HEK293 (cell line): Measurements from ENCODE around the gene ZDHHC17.
A peak's percentile ranks its signal among the peaks of the same experiment; 100 is the strongest.

Experiments
- BCL11B ChIP-seq: fragments of 450-650 bp; formaldehyde crosslinking; IDR thresholded peaks from 2 replicates; pipeline ENCODE4 v1.5.1; 2016; ENCODE audit warnings: low read depth, missing biosample characterization, missing genetic modification characterization
- SCRT1 ChIP-seq: fragments of 450-650 bp; formaldehyde crosslinking; IDR thresholded peaks from 2 replicates; pipeline ENCODE4 v1.5.1; 2016; ENCODE audit warnings: missing biosample characterization, missing genetic modification characterization, borderline replicate concordance
- SP7 ChIP-seq: fragments of 450-650 bp; formaldehyde crosslinking; IDR thresholded peaks from 2 replicates; pipeline ENCODE4 v1.5.1; 2016; ENCODE audit warnings: missing biosample characterization, missing genetic modification characterization
- ZFP69B ChIP-seq: fragments of 450-650 bp; formaldehyde crosslinking; IDR thresholded peaks from 2 replicates; pipeline ENCODE4 v1.5.1; 2016; ENCODE audit warnings: missing biosample characterization, missing genetic modification characterization
- ZIC2 ChIP-seq: fragments of 450-650 bp; formaldehyde crosslinking; IDR thresholded peaks from 2 replicates; pipeline ENCODE4 v1.5.1; 2016; ENCODE audit warnings: missing biosample characterization, missing genetic modification characterization
- ZNF10 ChIP-seq: fragments of 450-650 bp; formaldehyde crosslinking; IDR thresholded peaks from 2 replicates; pipeline ENCODE4 v1.5.1; 2017; ENCODE audit warnings: missing biosample characterization, missing genetic modification characterization
- ZNF114 ChIP-seq: fragments of 450-650 bp; formaldehyde crosslinking; IDR thresholded peaks from 2 replicates; pipeline ENCODE4 v1.5.0; 2017; ENCODE audit warnings: missing biosample characterization, missing genetic modification characterization
- ZNF132 ChIP-seq: fragments of 450-650 bp; formaldehyde crosslinking; IDR thresholded peaks from 2 replicates; pipeline ENCODE4 v1.5.1; 2017; ENCODE audit warnings: missing biosample characterization, missing genetic modification characterization, borderline replicate concordance
- ZNF140 ChIP-seq: fragments of 450-650 bp; formaldehyde crosslinking; IDR thresholded peaks from 2 replicates; pipeline ENCODE4 v1.5.1; 2016; ENCODE audit warnings: missing biosample characterization, missing genetic modification characterization
- ZNF155 ChIP-seq: fragments of 450-650 bp; formaldehyde crosslinking; IDR thresholded peaks from 2 replicates; pipeline ENCODE4 v1.5.1; 2016; ENCODE audit warnings: missing biosample characterization, missing genetic modification characterization
- ZNF202 ChIP-seq: fragments of 450-650 bp; formaldehyde crosslinking; IDR thresholded peaks from 2 replicates; pipeline ENCODE4 v1.5.1; 2016; ENCODE audit warnings: missing biosample characterization, missing genetic modification characterization, borderline replicate concordance
- ZNF501 ChIP-seq: fragments of 450-650 bp; formaldehyde crosslinking; IDR thresholded peaks from 2 replicates; pipeline ENCODE4 v1.5.1; 2016; ENCODE audit warnings: missing biosample characterization, missing genetic modification characterization
- ZNF510 ChIP-seq: fragments of 450-650 bp; formaldehyde crosslinking; IDR thresholded peaks from 2 replicates; pipeline ENCODE4 v1.5.1; 2018; ENCODE audit warnings: mild to moderate bottlenecking, missing genetic modification characterization, missing biosample characterization; ENCODE audit not compliant: insufficient replicate concordance
- ZNF521 ChIP-seq: fragments of 450-650 bp; formaldehyde crosslinking; IDR thresholded peaks from 2 replicates; pipeline ENCODE4 v1.5.1; 2017; ENCODE audit warnings: missing biosample characterization, mild to moderate bottlenecking, missing genetic modification characterization
- ZNF548 ChIP-seq: fragments of 450-650 bp; formaldehyde crosslinking; IDR thresholded peaks from 2 replicates; pipeline ENCODE4 v1.5.1; 2016; ENCODE audit warnings: missing biosample characterization, missing genetic modification characterization
- ZNF623 ChIP-seq: fragments of 450-650 bp; formaldehyde crosslinking; IDR thresholded peaks from 2 replicates; pipeline ENCODE4 v1.5.1; 2016; ENCODE audit warnings: missing biosample characterization, missing genetic modification characterization
- ZNF660 ChIP-seq: fragments of 450-650 bp; IDR thresholded peaks from 2 replicates; pipeline ENCODE4 v1.5.1; 2018; ENCODE audit warnings: missing biosample characterization, mild to moderate bottlenecking, missing genetic modification characterization
- ZNF776 ChIP-seq: fragments of 450-650 bp; formaldehyde crosslinking; IDR thresholded peaks from 2 replicates; pipeline ENCODE4 v1.5.0; 2017; ENCODE audit warnings: missing biosample characterization, missing genetic modification characterization, borderline replicate concordance
- ZSCAN23 ChIP-seq: fragments of 450-650 bp; formaldehyde crosslinking; IDR thresholded peaks from 2 replicates; pipeline ENCODE4 v1.5.1; 2016; ENCODE audit warnings: missing biosample characterization, missing genetic modification characterization
- TF ChIP-seq, protein P1 (sequence below): fragments of 450-650 bp; formaldehyde crosslinking; IDR thresholded peaks from 2 replicates; pipeline ENCODE4 v1.5.1; 2016; ENCODE audit warnings: missing biosample characterization, missing genetic modification characterization
- TF ChIP-seq, protein P2 (sequence below): fragments of 450-650 bp; formaldehyde crosslinking; IDR thresholded peaks from 2 replicates; pipeline ENCODE4 v1.5.1; 2016; ENCODE audit warnings: missing biosample characterization, missing genetic modification characterization, borderline replicate concordance
- TF ChIP-seq, protein P3 (sequence below): fragments of 450-650 bp; formaldehyde crosslinking; IDR thresholded peaks from 2 replicates; pipeline ENCODE4 v1.5.1; 2016; ENCODE audit warnings: missing biosample characterization, missing genetic modification characterization
- TF ChIP-seq, protein P4 (sequence below): fragments of 450-650 bp; formaldehyde crosslinking; IDR thresholded peaks from 2 replicates; pipeline ENCODE4 v1.5.1; 2016; ENCODE audit warnings: missing biosample characterization, missing genetic modification characterization
- TF ChIP-seq, protein P5 (sequence below): fragments of 450-650 bp; formaldehyde crosslinking; optimal IDR thresholded peaks from 2 replicates; pipeline ENCODE3; 2016; ENCODE audit warnings: missing biosample characterization, mild to moderate bottlenecking, missing genetic modification characterization
- TF ChIP-seq, protein P6 (sequence below): fragments of 450-650 bp; formaldehyde crosslinking; IDR thresholded peaks from 2 replicates; pipeline ENCODE4 v1.5.1; 2016; ENCODE audit warnings: missing biosample characterization, missing genetic modification characterization
- TF ChIP-seq, protein P7 (sequence below): fragments of 450-650 bp; formaldehyde crosslinking; IDR thresholded peaks from 2 replicates; pipeline ENCODE4 v1.5.1; 2017; ENCODE audit warnings: missing biosample characterization, mild to moderate bottlenecking, missing genetic modification characterization, moderate library complexity

ZDHHC17 gene

DNA sequence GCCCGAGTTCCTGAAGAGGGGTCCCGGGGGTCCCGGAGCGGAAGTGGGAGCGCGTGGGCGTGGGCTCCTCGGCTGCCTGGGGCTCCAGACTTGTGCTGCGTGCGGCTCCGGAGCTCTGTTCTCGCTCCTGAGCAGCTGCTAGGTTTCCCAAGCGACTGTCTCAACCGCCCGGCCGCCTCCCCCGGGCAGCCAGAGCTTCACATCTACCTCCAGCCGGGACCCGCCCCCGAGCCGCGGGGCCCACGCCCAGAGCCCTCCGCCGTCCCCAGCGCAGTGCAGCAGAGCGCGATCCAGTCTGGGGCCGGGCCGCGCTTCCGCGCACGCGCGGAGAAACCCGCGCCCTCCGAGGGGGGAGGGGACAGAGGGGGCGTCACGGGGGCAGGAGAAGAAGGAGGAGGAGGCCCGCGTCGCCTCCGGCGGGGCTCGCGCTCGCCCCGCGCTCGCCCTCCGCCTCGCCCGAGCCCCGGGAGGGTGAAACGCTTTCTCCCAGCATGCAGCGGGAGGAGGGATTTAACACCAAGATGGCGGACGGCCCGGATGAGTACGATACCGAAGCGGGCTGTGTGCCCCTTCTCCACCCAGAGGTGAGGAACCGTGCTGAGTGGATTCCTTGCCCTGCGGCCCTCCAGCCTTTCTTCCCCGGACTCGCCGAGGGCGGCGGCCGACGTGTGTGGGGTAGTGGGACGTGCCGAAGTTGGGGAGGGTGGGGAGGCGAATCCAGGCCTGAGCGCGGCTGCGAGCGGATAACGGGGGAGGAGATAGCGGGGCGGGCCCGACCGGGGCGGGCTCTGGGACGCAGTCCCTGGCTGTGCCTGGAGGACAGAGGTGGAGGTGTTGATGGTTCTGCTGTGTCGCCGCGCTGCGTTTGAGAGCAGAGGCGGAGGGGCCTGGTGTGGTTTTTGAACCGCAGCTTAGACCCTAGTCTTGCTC lies at the start of gene ZDHHC17 (continued):
- TF ChIP-seq ZNF140 (tag by site-specific recombination) (no peak), ZFP69B (tag by site-specific recombination) (peak; percentile 89), ZNF114 (tag by site-specific recombination) (no peak), ZSCAN23 (tag by site-specific recombination) (0 out of 2 replicates have a peak, but pooled peaks have one; percentile 60), ZNF776 (tag by site-specific recombination) (no peak), ZIC2 (tag by site-specific recombination) (peak; percentile 43), ZNF623 (no peak), ZNF660 (tag by site-specific recombination) (no peak), ZNF202 (tag by site-specific recombination) (peak; percentile 98), ZNF510 (tag by site-specific recombination) (no peak), ZNF501 (tag by site-specific recombination) (peak; percentile 99), SCRT1 (tag by site-specific recombination) (no peak), ZNF10 (tag by site-specific recombination) (no peak), SP7 (0 out of 2 replicates have a peak, but pooled peaks have one; percentile 68), ZNF548 (tag by site-specific recombination) (no peak), ZNF521 (tag by site-specific recombination) (no peak), ZNF132 (tag by site-specific recombination) (no peak), BCL11B (tag by site-specific recombination) (no peak), ZNF155 (tag by site-specific recombination) (no peak)
- TF ChIP-seq, protein P1, sequence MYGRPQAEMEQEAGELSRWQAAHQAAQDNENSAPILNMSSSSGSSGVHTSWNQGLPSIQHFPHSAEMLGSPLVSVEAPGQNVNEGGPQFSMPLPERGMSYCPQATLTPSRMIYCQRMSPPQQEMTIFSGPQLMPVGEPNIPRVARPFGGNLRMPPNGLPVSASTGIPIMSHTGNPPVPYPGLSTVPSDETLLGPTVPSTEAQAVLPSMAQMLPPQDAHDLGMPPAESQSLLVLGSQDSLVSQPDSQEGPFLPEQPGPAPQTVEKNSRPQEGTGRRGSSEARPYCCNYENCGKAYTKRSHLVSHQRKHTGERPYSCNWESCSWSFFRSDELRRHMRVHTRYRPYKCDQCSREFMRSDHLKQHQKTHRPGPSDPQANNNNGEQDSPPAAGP (tag by site-specific recombination), result peak; percentile 59
- TF ChIP-seq, protein P2, sequence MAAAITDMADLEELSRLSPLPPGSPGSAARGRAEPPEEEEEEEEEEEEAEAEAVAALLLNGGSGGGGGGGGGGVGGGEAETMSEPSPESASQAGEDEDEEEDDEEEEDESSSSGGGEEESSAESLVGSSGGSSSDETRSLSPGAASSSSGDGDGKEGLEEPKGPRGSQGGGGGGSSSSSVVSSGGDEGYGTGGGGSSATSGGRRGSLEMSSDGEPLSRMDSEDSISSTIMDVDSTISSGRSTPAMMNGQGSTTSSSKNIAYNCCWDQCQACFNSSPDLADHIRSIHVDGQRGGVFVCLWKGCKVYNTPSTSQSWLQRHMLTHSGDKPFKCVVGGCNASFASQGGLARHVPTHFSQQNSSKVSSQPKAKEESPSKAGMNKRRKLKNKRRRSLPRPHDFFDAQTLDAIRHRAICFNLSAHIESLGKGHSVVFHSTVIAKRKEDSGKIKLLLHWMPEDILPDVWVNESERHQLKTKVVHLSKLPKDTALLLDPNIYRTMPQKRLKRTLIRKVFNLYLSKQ (tag by site-specific recombination), result no peak
- TF ChIP-seq, protein P3, sequence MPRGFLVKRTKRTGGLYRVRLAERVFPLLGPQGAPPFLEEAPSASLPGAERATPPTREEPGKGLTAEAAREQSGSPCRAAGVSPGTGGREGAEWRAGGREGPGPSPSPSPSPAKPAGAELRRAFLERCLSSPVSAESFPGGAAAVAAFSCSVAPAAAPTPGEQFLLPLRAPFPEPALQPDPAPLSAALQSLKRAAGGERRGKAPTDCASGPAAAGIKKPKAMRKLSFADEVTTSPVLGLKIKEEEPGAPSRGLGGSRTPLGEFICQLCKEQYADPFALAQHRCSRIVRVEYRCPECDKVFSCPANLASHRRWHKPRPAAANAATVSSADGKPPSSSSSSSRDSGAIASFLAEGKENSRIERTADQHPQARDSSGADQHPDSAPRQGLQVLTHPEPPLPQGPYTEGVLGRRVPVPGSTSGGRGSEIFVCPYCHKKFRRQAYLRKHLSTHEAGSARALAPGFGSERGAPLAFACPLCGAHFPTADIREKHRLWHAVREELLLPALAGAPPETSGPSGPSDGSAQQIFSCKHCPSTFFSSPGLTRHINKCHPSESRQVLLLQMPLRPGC (tag by site-specific recombination), result peak; percentile 67; the same call in 1 of the 2 replicates
- TF ChIP-seq, protein P4, sequence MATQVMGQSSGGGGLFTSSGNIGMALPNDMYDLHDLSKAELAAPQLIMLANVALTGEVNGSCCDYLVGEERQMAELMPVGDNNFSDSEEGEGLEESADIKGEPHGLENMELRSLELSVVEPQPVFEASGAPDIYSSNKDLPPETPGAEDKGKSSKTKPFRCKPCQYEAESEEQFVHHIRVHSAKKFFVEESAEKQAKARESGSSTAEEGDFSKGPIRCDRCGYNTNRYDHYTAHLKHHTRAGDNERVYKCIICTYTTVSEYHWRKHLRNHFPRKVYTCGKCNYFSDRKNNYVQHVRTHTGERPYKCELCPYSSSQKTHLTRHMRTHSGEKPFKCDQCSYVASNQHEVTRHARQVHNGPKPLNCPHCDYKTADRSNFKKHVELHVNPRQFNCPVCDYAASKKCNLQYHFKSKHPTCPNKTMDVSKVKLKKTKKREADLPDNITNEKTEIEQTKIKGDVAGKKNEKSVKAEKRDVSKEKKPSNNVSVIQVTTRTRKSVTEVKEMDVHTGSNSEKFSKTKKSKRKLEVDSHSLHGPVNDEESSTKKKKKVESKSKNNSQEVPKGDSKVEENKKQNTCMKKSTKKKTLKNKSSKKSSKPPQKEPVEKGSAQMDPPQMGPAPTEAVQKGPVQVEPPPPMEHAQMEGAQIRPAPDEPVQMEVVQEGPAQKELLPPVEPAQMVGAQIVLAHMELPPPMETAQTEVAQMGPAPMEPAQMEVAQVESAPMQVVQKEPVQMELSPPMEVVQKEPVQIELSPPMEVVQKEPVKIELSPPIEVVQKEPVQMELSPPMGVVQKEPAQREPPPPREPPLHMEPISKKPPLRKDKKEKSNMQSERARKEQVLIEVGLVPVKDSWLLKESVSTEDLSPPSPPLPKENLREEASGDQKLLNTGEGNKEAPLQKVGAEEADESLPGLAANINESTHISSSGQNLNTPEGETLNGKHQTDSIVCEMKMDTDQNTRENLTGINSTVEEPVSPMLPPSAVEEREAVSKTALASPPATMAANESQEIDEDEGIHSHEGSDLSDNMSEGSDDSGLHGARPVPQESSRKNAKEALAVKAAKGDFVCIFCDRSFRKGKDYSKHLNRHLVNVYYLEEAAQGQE, result peak; percentile 38; the same call in 1 of the 2 replicates
- TF ChIP-seq, protein P5, sequence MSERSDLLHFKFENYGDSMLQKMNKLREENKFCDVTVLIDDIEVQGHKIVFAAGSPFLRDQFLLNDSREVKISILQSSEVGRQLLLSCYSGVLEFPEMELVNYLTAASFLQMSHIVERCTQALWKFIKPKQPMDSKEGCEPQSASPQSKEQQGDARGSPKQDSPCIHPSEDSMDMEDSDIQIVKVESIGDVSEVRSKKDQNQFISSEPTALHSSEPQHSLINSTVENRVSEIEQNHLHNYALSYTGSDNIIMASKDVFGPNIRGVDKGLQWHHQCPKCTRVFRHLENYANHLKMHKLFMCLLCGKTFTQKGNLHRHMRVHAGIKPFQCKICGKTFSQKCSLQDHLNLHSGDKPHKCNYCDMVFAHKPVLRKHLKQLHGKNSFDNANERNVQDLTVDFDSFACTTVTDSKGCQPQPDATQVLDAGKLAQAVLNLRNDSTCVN (tag by site-specific recombination), result peak; percentile 97
- TF ChIP-seq, protein P6, sequence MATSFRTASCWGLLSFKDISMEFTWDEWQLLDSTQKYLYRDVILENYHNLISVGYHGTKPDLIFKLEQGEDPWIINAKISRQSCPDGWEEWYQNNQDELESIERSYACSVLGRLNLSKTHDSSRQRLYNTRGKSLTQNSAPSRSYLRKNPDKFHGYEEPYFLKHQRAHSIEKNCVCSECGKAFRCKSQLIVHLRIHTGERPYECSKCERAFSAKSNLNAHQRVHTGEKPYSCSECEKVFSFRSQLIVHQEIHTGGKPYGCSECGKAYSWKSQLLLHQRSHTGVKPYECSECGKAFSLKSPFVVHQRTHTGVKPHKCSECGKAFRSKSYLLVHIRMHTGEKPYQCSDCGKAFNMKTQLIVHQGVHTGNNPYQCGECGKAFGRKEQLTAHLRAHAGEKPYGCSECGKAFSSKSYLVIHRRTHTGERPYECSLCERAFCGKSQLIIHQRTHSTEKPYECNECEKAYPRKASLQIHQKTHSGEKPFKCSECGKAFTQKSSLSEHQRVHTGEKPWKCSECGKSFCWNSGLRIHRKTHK (tag by site-specific recombination), result no peak
- TF ChIP-seq, protein P7, sequence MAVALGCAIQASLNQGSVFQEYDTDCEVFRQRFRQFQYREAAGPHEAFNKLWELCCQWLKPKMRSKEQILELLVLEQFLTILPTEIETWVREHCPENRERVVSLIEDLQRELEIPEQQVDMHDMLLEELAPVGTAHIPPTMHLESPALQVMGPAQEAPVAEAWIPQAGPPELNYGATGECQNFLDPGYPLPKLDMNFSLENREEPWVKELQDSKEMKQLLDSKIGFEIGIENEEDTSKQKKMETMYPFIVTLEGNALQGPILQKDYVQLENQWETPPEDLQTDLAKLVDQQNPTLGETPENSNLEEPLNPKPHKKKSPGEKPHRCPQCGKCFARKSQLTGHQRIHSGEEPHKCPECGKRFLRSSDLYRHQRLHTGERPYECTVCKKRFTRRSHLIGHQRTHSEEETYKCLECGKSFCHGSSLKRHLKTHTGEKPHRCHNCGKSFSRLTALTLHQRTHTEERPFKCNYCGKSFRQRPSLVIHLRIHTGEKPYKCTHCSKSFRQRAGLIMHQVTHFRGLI, result no peak
